Naive thymus-derived CD4-positive, alpha-beta T cell (primary cell): ENCODE data around the gene NAPA. TPM values are rescaled to one million over a fixed set of nuclear protein-coding genes. Genes with fewer than 3 reads are reported as not detected.

Experiments
- ATAC-seq: fragments of 150-1000 bp; cut with Tn5 transposase; 2 replicates; pipeline ENCODE4 v1.10.0; 2021; ENCODE audit warnings: mild to moderate bottlenecking, moderate library complexity
- CTCF ChIA-PET: fragments of 350-600 bp; sonication (Branson Sonifier 250); formaldehyde crosslinking; loops from one replicate; lab custom pipeline; 2021; ENCODE audit warnings: antibody characterized with exemption; lab: Charles Lee
- POLR2A ChIA-PET: fragments of 350-600 bp; sonication (Branson Sonifier 250); formaldehyde crosslinking; loops from one replicate; lab custom pipeline; 2021; ENCODE audit warnings: antibody characterized with exemption, inconsistent platforms; lab: Charles Lee
- DNase-seq, 9 donors: peaks; one replicate each; pipeline versions ENCODE4 v3.0.0 to v3.0.0-alpha.2; 2020 to 2022; ENCODE audit warnings: mixed read lengths in 1 of 9
- H3K27ac ChIP-seq: one replicate; pipeline ENCODE4 v1.7.0; 2013; ENCODE audit warnings: mild to moderate bottlenecking, low read depth, low read length, moderate library complexity
- H3K27me3 ChIP-seq, 2 donors: one replicate each; pipeline ENCODE4 v1.7.0; 2013; ENCODE audit warnings: low read length in 2 of 2, mild to moderate bottlenecking in 2 of 2, moderate library complexity in 2 of 2; ENCODE audit not compliant: control insufficient read depth in 2 of 2, insufficient read depth in 2 of 2
- H3K36me3 ChIP-seq, 3 experiments: 1 replicate in 2 of 3; 2 replicates in 1 of 3; pipeline ENCODE4 v1.7.0; 2013; ENCODE audit warnings: low read length in 3 of 3, mild to moderate bottlenecking in 3 of 3, moderate library complexity in 1 of 3; ENCODE audit not compliant: insufficient read depth in 3 of 3, control insufficient read depth in 2 of 3
- H3K4me1 ChIP-seq, 2 donors: one replicate each; pipeline ENCODE4 v1.7.0; 2013; ENCODE audit warnings: low read length in 2 of 2, mild to moderate bottlenecking in 2 of 2, moderate library complexity in 1 of 2; ENCODE audit not compliant: control insufficient read depth in 2 of 2, insufficient read depth in 2 of 2
- H3K4me3 ChIP-seq: 2 replicates; pipeline ENCODE4 v1.7.0; 2013; ENCODE audit warnings: mild to moderate bottlenecking, low read length
- H3K9me3 ChIP-seq, 3 experiments: 1 replicate in 2 of 3; 2 replicates in 1 of 3; pipeline ENCODE4 v1.7.0; 2013; ENCODE audit warnings: low read length in 3 of 3; ENCODE audit not compliant: control insufficient read depth in 2 of 3
- H3K27ac Mint-ChIP-seq, 9 donors: one replicate each; pipeline ENCODE4 v1.8.0; 2020 to 2022; ENCODE audit warnings: mixed read lengths in 9 of 9, mild to moderate bottlenecking in 8 of 9, moderate library complexity in 5 of 9, inconsistent platforms in 2 of 9
- H3K27me3 Mint-ChIP-seq, 5 donors: one replicate each; pipeline ENCODE4 v1.8.0; 2021 to 2022; ENCODE audit warnings: mixed read lengths in 5 of 5, mild to moderate bottlenecking in 1 of 5
- H3K36me3 Mint-ChIP-seq, 5 donors: one replicate each; pipeline ENCODE4 v1.8.0; 2020 to 2022; ENCODE audit warnings: mixed read lengths in 5 of 5, mild to moderate bottlenecking in 3 of 5, inconsistent platforms in 1 of 5
- H3K4me1 Mint-ChIP-seq, 7 donors: one replicate each; pipeline ENCODE4 v1.8.0; 2020 to 2022; ENCODE audit warnings: mixed read lengths in 7 of 7, mild to moderate bottlenecking in 3 of 7, inconsistent platforms in 1 of 7
- H3K4me3 Mint-ChIP-seq, 10 donors: one replicate each; pipeline ENCODE4 v1.8.0; 2020 to 2022; ENCODE audit warnings: mild to moderate bottlenecking in 10 of 10, mixed read lengths in 10 of 10, moderate library complexity in 6 of 10, inconsistent platforms in 2 of 10
- H3K9me3 Mint-ChIP-seq, 11 donors: one replicate each; pipeline ENCODE4 v1.8.0; 2020 to 2022; ENCODE audit warnings: mixed read lengths in 11 of 11, mild to moderate bottlenecking in 4 of 11, inconsistent platforms in 1 of 11, moderate library complexity in 1 of 11
- intact Hi-C, 2 donors: fragments of 100-400 bp; cut with micrococcal nuclease; formaldehyde crosslinking; loops; one replicate each; pipeline ENCODE4 v1.15.1; 2023
- polyA plus RNA-seq, 2 donors: library from polyadenylated mRNA; unstranded; fragments of 300-500 nt; fragmentation: Illumina TruSeq; gene quantifications; one replicate each; pipeline ENCODE4 v1.2.3, GENCODE V29; 2021
- total RNA-seq, 6 experiments: library from RNA in 5 of 6; stranded (reverse) in 5 of 6; gene quantifications; 1 replicate in 5 of 6; 2 replicates in 1 of 6; pipeline ENCODE4 v1.2.3 and lab custom pipeline; 2021 to 2026

Gene NAPA
- total and polyA plus RNA-seq, 7 experiments from 2014 or later: 86.2 to 136 (median 107) TPM

DNA sequence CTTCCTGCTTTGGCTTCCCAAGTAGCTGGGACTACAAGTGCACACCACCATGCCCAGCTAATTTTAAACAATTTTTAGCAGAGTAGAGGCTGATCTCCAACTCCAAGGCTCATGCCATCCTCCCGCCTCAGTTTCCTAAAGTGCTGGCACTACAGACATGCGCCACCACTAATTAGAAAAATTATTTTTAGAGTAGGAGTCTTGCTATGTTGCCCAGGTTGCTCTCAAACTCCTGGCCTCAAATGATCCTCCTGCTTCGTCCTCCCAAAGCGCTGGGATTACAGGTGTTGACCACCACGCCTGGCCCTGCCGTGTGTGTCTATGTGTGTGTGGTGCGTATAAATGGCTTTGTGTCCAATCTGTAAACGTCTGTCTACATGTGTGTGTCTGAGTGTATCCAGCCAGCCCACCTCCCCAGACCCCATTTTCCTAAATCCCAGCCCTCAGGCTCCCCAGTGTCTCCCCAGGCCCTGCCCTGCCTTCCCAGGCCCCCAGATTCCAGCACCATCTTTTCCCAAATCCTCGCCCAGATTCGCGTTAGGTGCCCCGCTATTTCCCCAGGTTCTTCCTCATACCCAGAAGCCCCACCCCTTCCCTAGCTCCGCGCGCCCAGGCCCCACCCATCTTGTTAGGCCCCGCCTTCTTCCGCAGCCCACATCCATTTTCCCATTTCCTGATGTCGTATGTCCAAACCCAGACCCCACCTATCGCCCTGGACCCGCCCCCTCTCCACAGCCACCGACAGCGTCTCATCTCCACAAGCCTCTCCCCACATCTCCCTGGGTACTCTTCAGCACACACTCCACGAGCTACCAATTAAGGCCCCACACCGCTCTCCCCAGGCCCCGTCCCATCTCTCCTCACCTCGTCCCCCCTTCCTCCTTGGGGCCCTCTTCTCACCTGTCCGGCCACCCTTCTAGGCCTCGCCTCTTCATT is 68.1 kb downstream of the NAPA start:
- ATAC-seq (no peak), DNase-seq (peak in 1 of 9 donors; percentile 54)
- POLR2A ChIA-PET: interaction anchor here (0.5 to 1.7 kb wide), 4 partner anchors 23 to 76 kb away, joined by 3 to 6 read pairs (median 3); partner anchors contain the start of gene KPTN
- no peaks in the 10 kb centered on the region for H3K36me3 Mint-ChIP-seq
- intact Hi-C loops: loop anchor here (1.0 to 2.0 kb wide), 3 partner anchors 37 to 68 kb away; partner anchors contain the start of genes KPTN (in 2 of the 2) and NAPA (in 1 of the 2)
- Histone ChIP-seq H3K36me3 (no peaks in the 10 kb centered on the region), H3K4me1 (peaks cover 26 to 33% of the 10 kb centered on the region in 2 donors), H3K27ac (no peak overlapping the region), H3K9me3 (peaks cover 0 to 4% (median 0%) of the 10 kb centered on the region in 3 experiments), H3K4me3 (peak overlapping the region; percentile 22), H3K27me3 (peaks cover 3 to 5% of the 10 kb centered on the region in 2 donors)
- peak overlapping the region; percentile 63 to 82 (median 80) for H3K4me3 Mint-ChIP-seq
- H3K9me3 Mint-ChIP-seq: peaks cover 0 to 5% (median 0%) of the 10 kb centered on the region in 11 donors
- CTCF ChIA-PET: interaction anchor here (0.7 to 2.4 kb wide), 2 partner anchors 18 to 349 kb away, joined by 4 to 5 read pairs; no protein-coding TSS in a partner anchor
- H3K27ac Mint-ChIP-seq: peak overlapping the region in 4 of 9 donors; percentile 29 to 63 (median 44)
- H3K4me1 Mint-ChIP-seq: peaks cover 44 to 57% (median 46%) of the 10 kb centered on the region in 7 donors
- peaks cover 29 to 75% (median 59%) of the 10 kb centered on the region in 5 donors for H3K27me3 Mint-ChIP-seq

GRCh38 chr19:47445937-47446402 is 68.9 kb downstream of the NAPA start:
- DNase-seq: peak; percentile 60 to 78 (median 71)
- ChIA-PET POLR2A (interaction anchor here (0.6 to 1.3 kb wide), 2 partner anchors 24 to 36 kb away, joined by 3 read pairs; no protein-coding TSS in a partner anchor), CTCF (interaction anchor here (0.6 to 1.0 kb wide), 4 partner anchors 168 to 350 kb away, joined by 3 to 4 read pairs (median 4); no protein-coding TSS in a partner anchor)
- peaks cover 3 to 5% of the 10 kb centered on the region in 2 donors for H3K27me3 ChIP-seq
- H3K4me1 ChIP-seq: peaks cover 26 to 33% of the 10 kb centered on the region in 2 donors
- Mint-ChIP-seq H3K27ac (peak overlapping the region in 2 of 9 donors; percentile 29 to 90), H3K27me3 (peaks cover 35 to 76% (median 66%) of the 10 kb centered on the region in 5 donors), H3K9me3 (peaks cover 0 to 5% (median 0%) of the 10 kb centered on the region in 11 donors), H3K36me3 (no peaks in the 10 kb centered on the region), H3K4me3 (peak overlapping the region; percentile 74 to 88 (median 80)), H3K4me1 (peaks cover 44 to 57% (median 46%) of the 10 kb centered on the region in 7 donors)
- peak; percentile 89 for ATAC-seq
- no peaks in the 10 kb centered on the region for H3K36me3 ChIP-seq
- intact Hi-C loops: loop anchor here (1.0 to 2.0 kb wide), 2 partner anchors 38 to 39 kb away; partner anchors contain the start of gene KPTN (in 2 of the 2)
- no peak overlapping the region for H3K27ac ChIP-seq
- peak overlapping the region; percentile 30 for H3K4me3 ChIP-seq
- peaks cover 0 to 4% (median 0%) of the 10 kb centered on the region in 3 experiments for H3K9me3 ChIP-seq

GRCh38 chr19:47445527-47445926 is 69.3 kb downstream of the NAPA start:
- ATAC-seq (no peak), DNase-seq (no peak)
- peaks cover 38 to 76% (median 68%) of the 10 kb centered on the region in 5 donors for H3K27me3 Mint-ChIP-seq
- Histone ChIP-seq H3K4me1 (peaks cover 26 to 33% of the 10 kb centered on the region in 2 donors), H3K36me3 (no peaks in the 10 kb centered on the region), H3K4me3 (peak overlapping the region; percentile 30), H3K27me3 (peaks cover 3 to 5% of the 10 kb centered on the region in 2 donors), H3K9me3 (peaks cover 0 to 4% (median 0%) of the 10 kb centered on the region in 3 experiments), H3K27ac (no peak overlapping the region)
- POLR2A ChIA-PET: no interaction called here
- peaks cover 44 to 57% (median 46%) of the 10 kb centered on the region in 7 donors for H3K4me1 Mint-ChIP-seq
- peak overlapping the region; percentile 74 to 88 (median 80) for H3K4me3 Mint-ChIP-seq
- intact Hi-C loops: no loop called here
- H3K36me3 Mint-ChIP-seq: no peaks in the 10 kb centered on the region
- CTCF ChIA-PET: interaction anchor here (0.6 to 1.0 kb wide), 3 partner anchors 168 to 262 kb away, joined by 3 to 4 read pairs (median 3); no protein-coding TSS in a partner anchor
- H3K27ac Mint-ChIP-seq: peak overlapping the region in 3 of 9 donors; percentile 29 to 90 (median 57)
- H3K9me3 Mint-ChIP-seq: peaks cover 0 to 5% (median 0%) of the 10 kb centered on the region in 11 donors

- Histone ChIP-seq H3K36me3 (no peaks in the 10 kb centered on the region), H3K4me1 (peaks cover 26 to 33% of the 10 kb centered on the region in 2 donors), H3K9me3 (peaks cover 0 to 4% (median 0%) of the 10 kb centered on the region in 3 experiments), H3K4me3 (peak overlapping the region; percentile 26), H3K27me3 (peaks cover 3 to 5% of the 10 kb centered on the region in 2 donors), H3K27ac (no peak overlapping the region)
- Mint-ChIP-seq H3K9me3 (peaks cover 0 to 5% (median 0%) of the 10 kb centered on the region in 11 donors), H3K4me3 (peak overlapping the region; percentile 55 to 83 (median 74)), H3K36me3 (no peaks in the 10 kb centered on the region), H3K27me3 (peaks cover 49 to 76% (median 70%) of the 10 kb centered on the region in 5 donors), H3K27ac (peak overlapping the region in 4 of 9 donors; percentile 20 to 59 (median 48)), H3K4me1 (peaks cover 44 to 57% (median 46%) of the 10 kb centered on the region in 7 donors)
- ChIA-PET POLR2A (interaction anchor here (0.8 to 1.2 kb wide), 2 partner anchors 163 to 301 kb away, joined by 3 read pairs; partner anchors contain the start of gene NOP53), CTCF (no interaction called here)
- intact Hi-C loops: no loop called here
- no peak for ATAC-seq
- DNase-seq: peak in 8 of 9 donors; percentile 23 to 64 (median 50)
These were observed 70.5 kb downstream of the NAPA start for GRCh38 chr19:47444388-47444821.

GRCh38 chr19:47443331-47443730 is 71.5 kb downstream of the NAPA start:
- intact Hi-C loops: no loop called here
- no peak overlapping the region for H3K4me3 ChIP-seq
- Mint-ChIP-seq H3K27me3 (peaks cover 58 to 74% (median 61%) of the 10 kb centered on the region in 5 donors), H3K9me3 (peaks cover 0 to 5% (median 0%) of the 10 kb centered on the region in 11 donors), H3K4me1 (peaks cover 45 to 51% (median 49%) of the 10 kb centered on the region in 7 donors), H3K27ac (peak overlapping the region in 1 of 9 donors; percentile 59), H3K4me3 (peak overlapping the region in 5 of 10 donors; percentile 20 to 49 (median 23)), H3K36me3 (no peaks in the 10 kb centered on the region)
- ChIA-PET POLR2A (interaction anchor here (0.6 to 1.2 kb wide), 2 partner anchors 41 to 165 kb away, joined by 3 to 5 read pairs; partner anchors contain the start of gene KPTN), CTCF (interaction anchor here (0.7 kb wide), 1 partner anchor 257 kb away, joined by 3 read pairs; no protein-coding TSS in a partner anchor)
- peaks cover 26 to 33% of the 10 kb centered on the region in 2 donors for H3K4me1 ChIP-seq
- H3K9me3 ChIP-seq: peaks cover 0 to 4% (median 0%) of the 10 kb centered on the region in 3 experiments
- no peak for DNase-seq
- H3K36me3 ChIP-seq: no peaks in the 10 kb centered on the region
- no peak overlapping the region for H3K27ac ChIP-seq
- ATAC-seq: no peak
- peaks cover 3 to 5% of the 10 kb centered on the region in 2 donors for H3K27me3 ChIP-seq
